Esophagus squamous epithelium (tissue), 5 donors: ENCODE results near the gene AMD1. TPM values are rescaled to one million over a fixed set of nuclear protein-coding genes. Genes with fewer than 3 reads are reported as not detected.
A peak's percentile ranks its signal among the peaks of the same experiment; 100 is the strongest.

ENCODE experiments used
- DNase-seq: peaks from one replicate; lab custom pipeline; 2025; lab: John Stamatoyannopoulos, UW
- H3K27ac ChIP-seq, 4 donors: fragments of 200-600 bp; sonication (generic); one replicate each; pipeline ENCODE4 v1.5.1; 2016 to 2019; ENCODE audit warnings: mild to moderate bottlenecking in 1 of 4
- H3K27me3 ChIP-seq, 4 donors: fragments of 200-600 bp; sonication (generic); 1 replicate in 3 of 4; 2 replicates in 1 of 4; pipeline versions ENCODE4 v1.5.1 to v1.6.0; 2017 to 2021; ENCODE audit warnings: antibody characterized with exemption in 1 of 4
- H3K36me3 ChIP-seq, 3 donors: fragments of 200-600 bp; sonication (generic); one replicate each; pipeline ENCODE4 v1.5.1; 2016 to 2019
- H3K4me1 ChIP-seq, 3 donors: fragments of 200-600 bp; sonication (generic); one replicate each; pipeline ENCODE4 v1.5.1; 2017 to 2019
- H3K4me3 ChIP-seq, 4 donors: fragments of 200-600 bp; sonication (generic); 1 replicate in 3 of 4; 2 replicates in 1 of 4; pipeline ENCODE4 v1.5.1; 2016 to 2019; ENCODE audit warnings: mild to moderate bottlenecking in 2 of 4, moderate library complexity in 1 of 4
- H3K9me3 ChIP-seq, 3 donors: fragments of 200-600 bp; sonication (generic); one replicate each; pipeline ENCODE4 v1.5.1; 2016 to 2019
- CTCF ChIP-seq, 6 experiments: fragments of 450-650 bp in 4 of 6; fragments of 200-600 bp in 2 of 6; sonication (generic) in 2 of 6; IDR thresholded peaks; one replicate each; pipeline ENCODE4 v1.5.1; 2016 to 2019; ENCODE audit warnings: antibody characterized with exemption in 6 of 6, mild to moderate bottlenecking in 4 of 6, moderate library complexity in 4 of 6
- POLR2A ChIP-seq, 4 donors: fragments of 450-650 bp; IDR thresholded peaks; one replicate each; pipeline ENCODE4 v1.6.1; 2017; ENCODE audit warnings: antibody characterized with exemption in 4 of 4, mild to moderate bottlenecking in 4 of 4, moderate library complexity in 3 of 4
- WGBS, 2 donors: methylation state at CpG; one replicate each; pipeline ENCODE4 v1.1.5; 2018; 5-methylcytosine and 5-hydroxymethylcytosine counted together
- intact Hi-C: fragments of 100-400 bp; cut with DNase I; formaldehyde crosslinking; loops from one replicate; pipeline ENCODE4 v1.15.0; 2022
- total RNA-seq, 4 donors: library from RNA; depleted of rRNA; stranded (reverse); fragments of >200 nt; gene quantifications; one replicate each; pipeline ENCODE4 v1.1.0, GENCODE V29; 2016
- donor health status: DM: yes; HTN: yes; CAD: no.

AMD1 gene
- 100 to 1,000 TPM in 2 of 4 donors, 10 to 100 TPM in 2; 53.6 to 116 (median 103) TPM for total RNA-seq

DNA sequence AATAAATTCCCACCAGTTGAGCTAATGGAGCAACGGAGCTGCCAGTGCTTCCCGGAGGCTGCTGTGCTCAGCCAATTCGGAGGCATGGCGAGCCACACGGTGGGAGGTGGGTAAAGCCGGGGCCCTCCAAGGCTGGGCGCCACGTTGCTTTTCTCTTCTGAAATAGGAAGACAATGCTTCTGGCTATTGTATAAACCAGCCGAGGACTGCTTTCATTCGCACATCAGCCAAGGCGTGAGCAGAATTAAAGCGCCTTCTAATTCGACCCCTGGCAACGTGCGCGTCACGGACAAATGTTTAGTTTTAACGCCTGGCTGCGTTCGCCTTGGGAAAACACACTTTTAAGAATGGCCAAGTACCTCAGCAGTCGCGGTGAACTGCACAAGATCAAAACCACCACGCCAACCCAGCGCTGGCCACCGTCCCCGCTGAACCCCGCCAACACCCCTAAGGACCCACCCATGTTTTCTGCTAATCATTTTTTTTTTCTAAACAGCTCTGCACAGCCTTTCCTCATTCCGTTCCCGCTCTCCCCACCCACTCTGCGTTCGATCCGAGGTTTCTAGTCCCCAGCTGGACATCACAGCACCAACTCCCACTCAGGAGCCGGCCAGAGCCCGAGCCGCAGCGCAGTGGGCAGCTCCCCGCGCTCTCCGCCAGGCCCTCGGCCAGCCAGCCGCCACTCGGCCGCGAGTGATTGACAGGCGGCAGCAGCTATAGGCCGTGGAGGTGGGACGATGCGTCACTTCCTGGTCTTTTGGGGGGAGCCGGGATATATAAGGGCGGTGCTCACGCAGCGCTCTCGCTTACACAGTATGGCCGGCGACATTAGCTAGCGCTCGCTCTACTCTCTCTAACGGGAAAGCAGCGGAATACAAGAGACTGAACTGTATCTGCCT lies at the start of gene AMD1:
Gene AMD1 (plus strand): TSS at position 805 of the 899 bp plus-strand sequence. CDS start 321 bp downstream, outside the sequence.
- Histone ChIP-seq H3K27me3 (no peaks in the 10 kb centered on the region), H3K4me3 (peak within 1 kb of the TSS; percentile 90 to 94 (median 92)), H3K27ac (peak within 1 kb of the TSS; percentile 91 to 97 (median 94)), H3K4me1 (peaks cover 15 to 39% (median 28%) of the 10 kb centered on the region in 3 donors), H3K36me3 (no peaks in the 10 kb centered on the region), H3K9me3 (no peaks in the 10 kb centered on the region)
- DNase-seq, result peak; percentile 91
- intact Hi-C loops, result no loop called here
- 0% methylated on average over 36 to 41 of the region's 59 CpGs for WGBS, 2 donors
- TF ChIP-seq POLR2A (IDR thresholded peaks at IDR 0.05), result peak in 3 of 4 donors; percentile 89 to 99 (median 98)
- peak in 1 of 6 experiments; percentile 20 for TF ChIP-seq CTCF (IDR thresholded peaks at IDR 0.05)

DNA sequence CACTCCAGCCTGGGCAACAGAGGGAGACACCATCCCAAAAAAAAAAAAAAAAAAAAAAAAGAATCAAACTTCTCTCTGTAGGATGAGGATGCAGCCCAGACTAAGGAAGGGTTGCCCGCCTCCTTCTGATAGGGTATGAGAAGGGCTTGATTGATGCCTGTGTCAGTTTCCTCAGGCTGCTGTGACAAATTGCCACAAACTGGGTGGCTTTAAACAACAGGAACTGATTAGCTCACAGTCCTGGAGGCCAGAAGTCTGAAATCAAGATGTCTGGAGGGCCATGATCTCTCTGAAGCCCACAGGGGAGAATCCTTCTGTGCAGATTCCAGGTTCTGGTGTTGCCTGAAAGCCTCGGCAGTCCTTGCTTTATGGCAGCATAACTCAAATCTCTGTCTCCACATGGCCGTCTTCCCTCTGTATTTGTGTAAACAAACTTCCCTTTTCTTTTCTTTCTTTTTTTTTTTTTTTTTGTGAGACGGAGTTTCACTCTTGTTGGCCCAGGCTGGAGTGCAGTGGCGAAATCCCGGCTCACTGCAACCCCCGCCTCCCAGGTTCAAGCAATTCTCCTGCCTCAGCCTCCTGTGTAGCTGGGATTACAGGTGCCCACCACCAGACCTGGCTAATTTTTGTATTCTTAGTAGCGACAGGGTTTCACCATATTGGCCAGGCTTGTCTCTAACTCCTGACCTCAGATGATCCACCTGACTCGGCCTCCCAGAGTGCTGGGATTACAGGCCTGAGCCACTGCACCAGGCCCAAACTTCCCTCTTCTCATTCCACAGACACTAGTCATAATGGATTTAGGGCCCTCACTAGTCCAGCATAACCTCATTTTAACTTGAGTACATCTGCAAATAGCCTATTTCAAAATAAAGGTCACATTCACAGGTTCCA lies 48.1 kb upstream of the AMD1 start:
- no peak for DNase-seq
- WGBS, 2 donors, result 63 to 67% methylated on average over 4 to 9 of the region's 9 CpGs
- no peaks in the 10 kb centered on the region for H3K27me3 ChIP-seq
- TF ChIP-seq POLR2A (IDR thresholded peaks at IDR 0.05), result no peak
- TF ChIP-seq CTCF (IDR thresholded peaks at IDR 0.05), result no peak
- no peaks in the 10 kb centered on the region for H3K9me3 ChIP-seq
- intact Hi-C loops, result no loop called here
- peaks cover 0 to 41% (median 19%) of the 10 kb centered on the region in 3 donors for H3K4me1 ChIP-seq
- H3K27ac ChIP-seq, result peak overlapping the region; percentile 39 to 73 (median 57)
- no peak overlapping the region for H3K4me3 ChIP-seq
- no peaks in the 10 kb centered on the region for H3K36me3 ChIP-seq

GRCh38 chr6:110828396-110828795 lies 46.2 kb upstream of the AMD1 start:
- Histone ChIP-seq H3K27me3 (no peaks in the 10 kb centered on the region), H3K36me3 (no peaks in the 10 kb centered on the region), H3K9me3 (no peaks in the 10 kb centered on the region), H3K27ac (peak overlapping the region; percentile 62 to 76 (median 69)), H3K4me3 (no peak overlapping the region), H3K4me1 (peaks cover 0 to 22% (median 7%) of the 10 kb centered on the region in 3 donors)
- no peak for DNase-seq
- WGBS, 2 donors, result 22 to 23% methylated on average over 1 of the region's 1 CpG
- intact Hi-C loops, result no loop called here
- no peak for TF ChIP-seq CTCF (IDR thresholded peaks at IDR 0.05)
- TF ChIP-seq POLR2A (IDR thresholded peaks at IDR 0.05), result no peak

DNA sequence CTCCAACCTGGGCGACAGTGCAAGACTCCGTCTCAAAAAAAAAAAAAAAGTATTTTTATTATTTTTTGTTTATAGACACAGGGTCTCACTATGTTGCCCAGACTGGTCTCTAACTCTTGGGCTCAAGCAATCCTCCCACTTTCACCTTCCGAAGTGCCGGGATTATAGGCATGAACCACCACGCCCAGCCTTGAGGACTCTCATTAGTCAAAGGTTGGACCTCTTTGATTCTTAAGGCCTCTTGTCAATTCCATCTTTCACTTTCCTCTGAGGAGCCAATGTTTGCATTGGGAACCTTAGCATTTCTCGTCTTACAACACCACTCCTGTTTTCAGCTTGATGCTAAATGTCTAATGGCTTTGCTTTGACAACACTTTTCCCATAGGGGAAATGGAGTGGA lies 43.2 kb upstream of the AMD1 start:
- peaks cover 0 to 19% (median 7%) of the 10 kb centered on the region in 3 donors for H3K4me1 ChIP-seq
- H3K36me3 ChIP-seq, result no peaks in the 10 kb centered on the region
- H3K9me3 ChIP-seq, result no peaks in the 10 kb centered on the region
- H3K27me3 ChIP-seq, result no peaks in the 10 kb centered on the region
- DNase-seq, result no peak
- intact Hi-C loops, result no loop called here
- no peak overlapping the region for H3K27ac ChIP-seq
- WGBS, 2 donors, result 63 to 81% methylated on average over 6 of the region's 6 CpGs
- TF ChIP-seq POLR2A (IDR thresholded peaks at IDR 0.05) (no peak), CTCF (IDR thresholded peaks at IDR 0.05) (no peak)
- no peak overlapping the region for H3K4me3 ChIP-seq
